ENCODE data around the gene NUCB1. TPM values are rescaled to one million over a fixed set of nuclear protein-coding genes. Genes with fewer than 3 reads are reported as not detected.

Gene NUCB1
- polyA plus RNA-seq, 3 donors, result 80.9 to 178 (median 108) TPM

- Histone ChIP-seq H3K27me3 (ENCODE audit: control insufficient read depth in 2 of 2, insufficient read depth in 2 of 2, low read length in 2 of 2) (no peaks in the 10 kb centered on the region), H3K4me2 (replicated peaks; ENCODE audit: extremely low read depth, low read length, poor library complexity, severe bottlenecking) (no peak overlapping the region), H4K20me1 (ENCODE audit: insufficient read depth, low read length) (no peaks in the 10 kb centered on the region), H3K79me2 (ENCODE audit: insufficient read depth, low read length) (no peaks in the 10 kb centered on the region), H3K36me3 (replicated peaks in 1 of 2; ENCODE audit: control insufficient read depth in 1 of 2, insufficient read depth in 2 of 2, low read length in 2 of 2) (no peaks in the 10 kb centered on the region), H3K4me1 (ENCODE audit: control insufficient read depth in 1 of 2, insufficient read depth in 2 of 2, low read length in 2 of 2) (peaks cover 0 to under 1% of the 10 kb centered on the region in 2 donors), H3K9me3 (replicated peaks in 1 of 2; ENCODE audit: control insufficient read depth in 1 of 2, insufficient read depth in 1 of 2, low read length in 2 of 2) (no peaks in the 10 kb centered on the region), H3K4me3 (replicated peaks in 1 of 3; ENCODE audit: low read depth in 2 of 3, low read length in 3 of 3) (no peak overlapping the region), H2AFZ (ENCODE audit: insufficient read depth, low read depth, low read length, poor library complexity, severe bottlenecking) (peak overlapping the region; percentile 29), H3K27ac (ENCODE audit: low read depth in 1 of 2, low read length in 2 of 2) (no peak overlapping the region), H3K9ac (ENCODE audit: insufficient read depth, low read length, poor library complexity, severe bottlenecking) (no peak overlapping the region)
- WGBS (ENCODE audit: insufficient coverage), result 97% methylated on average over 8 of the region's 8 CpGs
- H3K9me3 Mint-ChIP-seq, result peaks cover 0 to 3% (median 0%) of the 10 kb centered on the region in 7 donors
- H3K27ac Mint-ChIP-seq, result no peak overlapping the region
- H3K36me3 Mint-ChIP-seq, result no peaks in the 10 kb centered on the region
- H3K27me3 Mint-ChIP-seq (ENCODE audit: low read depth in 3 of 3), result no peaks in the 10 kb centered on the region
- TF ChIP-seq CTCF (IDR thresholded peaks at IDR 0.05), result no peak
- DNase-seq, result no peak
- H3K4me3 Mint-ChIP-seq, result no peak overlapping the region
- intact Hi-C loops (cut with micrococcal nuclease), result no loop called here
- no peaks in the 10 kb centered on the region for H3K4me1 Mint-ChIP-seq
Observed at GRCh38 chr19:48853483-48853882, 46.6 kb upstream of the NUCB1 start.

GRCh38 chr19:48854103-48854502, 46.0 kb upstream of the NUCB1 start:
- no peak for TF ChIP-seq CTCF (IDR thresholded peaks at IDR 0.05)
- no CpG with 5 or more reads among the region's 7 CpGs for WGBS (ENCODE audit: insufficient coverage)
- H3K9me3 ChIP-seq (replicated peaks in 1 of 2; ENCODE audit: control insufficient read depth in 1 of 2, insufficient read depth in 1 of 2, low read length in 2 of 2), result no peaks in the 10 kb centered on the region
- peak overlapping the region; percentile 29 for H2AFZ ChIP-seq (ENCODE audit: insufficient read depth, low read depth, low read length, poor library complexity, severe bottlenecking)
- H3K79me2 ChIP-seq (ENCODE audit: insufficient read depth, low read length), result no peaks in the 10 kb centered on the region
- H4K20me1 ChIP-seq (ENCODE audit: insufficient read depth, low read length), result no peaks in the 10 kb centered on the region
- no peak for DNase-seq
- H3K27ac Mint-ChIP-seq, result no peak overlapping the region
- H3K4me1 Mint-ChIP-seq, result peaks cover 2% of the 10 kb centered on the region
- H3K9me3 Mint-ChIP-seq, result peaks cover 0 to 3% (median 0%) of the 10 kb centered on the region in 7 donors
- H3K27me3 ChIP-seq (ENCODE audit: control insufficient read depth in 2 of 2, insufficient read depth in 2 of 2, low read length in 2 of 2), result no peaks in the 10 kb centered on the region
- intact Hi-C loops (cut with micrococcal nuclease), result no loop called here
- H3K36me3 Mint-ChIP-seq, result no peaks in the 10 kb centered on the region
- H3K4me3 ChIP-seq (replicated peaks in 1 of 3; ENCODE audit: low read depth in 2 of 3, low read length in 3 of 3), result no peak overlapping the region
- no peaks in the 10 kb centered on the region for H3K36me3 ChIP-seq (replicated peaks in 1 of 2; ENCODE audit: control insufficient read depth in 1 of 2, insufficient read depth in 2 of 2, low read length in 2 of 2)
- H3K27me3 Mint-ChIP-seq (ENCODE audit: low read depth in 3 of 3), result peaks cover 0 to 2% (median 0%) of the 10 kb centered on the region in 3 donors
- H3K27ac ChIP-seq (ENCODE audit: low read depth in 1 of 2, low read length in 2 of 2), result no peak overlapping the region
- no peak overlapping the region for H3K4me2 ChIP-seq (replicated peaks; ENCODE audit: extremely low read depth, low read length, poor library complexity, severe bottlenecking)
- H3K9ac ChIP-seq (ENCODE audit: insufficient read depth, low read length, poor library complexity, severe bottlenecking), result no peak overlapping the region
- H3K4me1 ChIP-seq (ENCODE audit: control insufficient read depth in 1 of 2, insufficient read depth in 2 of 2, low read length in 2 of 2), result peaks cover 0 to 7% of the 10 kb centered on the region in 2 donors
- no peak overlapping the region for H3K4me3 Mint-ChIP-seq
